ENCODE data around the gene CACNA1A. TPM values are rescaled to one million over a fixed set of nuclear protein-coding genes. Genes with fewer than 3 reads are reported as not detected.

The CACNA1A gene
- total and polyA plus RNA-seq, 2 of the 4 experiments (the other 2 are of a cell fraction): 5.9 to 15.0 TPM

DNA sequence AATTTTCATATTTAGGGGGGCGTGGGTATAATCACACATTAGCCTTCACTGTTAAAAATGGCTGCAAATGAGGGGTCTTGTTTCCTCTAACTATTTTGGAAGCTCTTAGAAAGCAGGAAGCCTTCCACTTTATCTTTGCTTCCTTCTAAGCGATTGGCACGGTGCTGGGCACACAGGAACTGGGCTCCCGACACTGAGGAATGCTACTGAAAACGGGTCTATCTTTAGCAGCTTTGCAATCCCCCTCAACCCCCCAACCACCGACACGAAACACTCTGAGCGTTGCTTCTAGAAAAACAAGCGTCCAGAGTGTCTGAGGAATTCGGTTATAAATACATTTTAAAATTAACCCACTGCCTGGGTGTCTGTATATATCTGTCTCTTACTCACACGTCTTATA, 143.6 kb downstream of the CACNA1A start:
- Histone ChIP-seq H2BK120ac (ENCODE audit: low read depth, low read length) (no peak overlapping the region), H3K4me2 (ENCODE audit: low read depth, low read length) (no peak overlapping the region), H3K18ac (ENCODE audit: low read depth, low read length) (no peak overlapping the region), H2BK15ac (ENCODE audit: low read depth, low read length) (no peak overlapping the region), H3K4ac (ENCODE audit: low read depth, low read length) (no peak overlapping the region), H2BK20ac (ENCODE audit: low read depth, low read length) (no peak overlapping the region), H2AK9ac (replicated peaks; ENCODE audit: low read depth, low read length, poor library complexity) (no peak overlapping the region), H3K9me1 (ENCODE audit: insufficient read depth, low read length) (no peaks in the 10 kb centered on the region), H3K56ac (ENCODE audit: extremely low read depth, insufficient read depth, low read length) (no peak overlapping the region), H4K8ac (ENCODE audit: low read depth in 2 of 2, low read length in 2 of 2) (no peak overlapping the region), H3K79me1 (ENCODE audit: low read depth in 1 of 2, low read length in 2 of 2) (no peaks in the 10 kb centered on the region), H4K20me1 (ENCODE audit: insufficient read depth, low read length) (no peaks in the 10 kb centered on the region), H3K9me3 (ENCODE audit: control insufficient read depth, insufficient read depth, low read length) (peaks cover 5% of the 10 kb centered on the region), H3K4me1 (ENCODE audit: control insufficient read depth, insufficient read depth, low read length) (no peaks in the 10 kb centered on the region), H3K4me3 (ENCODE audit: insufficient read depth, low read depth, low read length) (no peak overlapping the region), H3K23ac (ENCODE audit: low read depth, low read length) (no peak overlapping the region), H4K91ac (ENCODE audit: insufficient read depth, low read depth, low read length) (no peak overlapping the region), H3K14ac (replicated peaks; ENCODE audit: low read depth, low read length) (no peak overlapping the region), H3K9ac (ENCODE audit: low read depth, low read length) (no peak overlapping the region), H3K36me3 (ENCODE audit: control insufficient read depth, insufficient read depth, low read length) (peaks cover 5% of the 10 kb centered on the region; the same call in 1 of the 2 replicates), H4K5ac (ENCODE audit: low read depth, low read length) (no peak overlapping the region), H3K27ac (ENCODE audit: insufficient read depth, low read length) (no peak overlapping the region), H2BK5ac (ENCODE audit: low read depth, low read length, poor library complexity, severe bottlenecking) (no peak overlapping the region), H2AFZ (replicated peaks; ENCODE audit: low read length, poor library complexity) (no peak overlapping the region), H3K27me3 (ENCODE audit: control insufficient read depth, insufficient read depth, low read length) (no peaks in the 10 kb centered on the region; the same call in 1 of the 2 replicates), H2AK5ac (ENCODE audit: low read depth, low read length) (no peak overlapping the region)
- ChIA-PET CTCF (no interaction called here), POLR2A (ENCODE audit: unreplicated experiment) (no interaction called here)
- dilution Hi-C loops (cut with HindIII; ENCODE audit: low sequenced_read_pairs, unreplicated experiment) (no loop called here), in situ Hi-C loops (cut with MboI; ENCODE audit: low sequenced_read_pairs) (no loop called here), intact Hi-C loops (cut with micrococcal nuclease) (no loop called here)
- no TSS peak for BruUV-seq (replicated peaks)
- no peak for TF ChIP-seq RAD21 (IDR thresholded peaks at IDR 0.05; ENCODE audit: low read length)
- no peak for TF ChIP-seq SMC3 (IDR thresholded peaks at IDR 0.05; ENCODE audit: low read depth, low read length)
- TF ChIP-seq MXI1 (IDR thresholded peaks at IDR 0.05; ENCODE audit: borderline replicate concordance, low read depth, low read length): no peak
- no peak for TF ChIP-seq POLR2A (IDR thresholded peaks at IDR 0.05; ENCODE audit: low read depth, low read length)
- TF ChIP-seq BHLHE40 (IDR thresholded peaks at IDR 0.05; ENCODE audit: low read depth, low read length): no peak
- TF ChIP-seq MAZ (IDR thresholded peaks at IDR 0.05; ENCODE audit: borderline replicate concordance, low read depth, low read length): no peak
- TF ChIP-seq, protein P1, sequence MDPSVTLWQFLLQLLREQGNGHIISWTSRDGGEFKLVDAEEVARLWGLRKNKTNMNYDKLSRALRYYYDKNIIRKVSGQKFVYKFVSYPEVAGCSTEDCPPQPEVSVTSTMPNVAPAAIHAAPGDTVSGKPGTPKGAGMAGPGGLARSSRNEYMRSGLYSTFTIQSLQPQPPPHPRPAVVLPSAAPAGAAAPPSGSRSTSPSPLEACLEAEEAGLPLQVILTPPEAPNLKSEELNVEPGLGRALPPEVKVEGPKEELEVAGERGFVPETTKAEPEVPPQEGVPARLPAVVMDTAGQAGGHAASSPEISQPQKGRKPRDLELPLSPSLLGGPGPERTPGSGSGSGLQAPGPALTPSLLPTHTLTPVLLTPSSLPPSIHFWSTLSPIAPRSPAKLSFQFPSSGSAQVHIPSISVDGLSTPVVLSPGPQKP (IDR thresholded peaks at IDR 0.05; ENCODE audit: borderline replicate concordance, low read depth, low read length): no peak
- no peak for TF ChIP-seq CEBPB (IDR thresholded peaks at IDR 0.05; ENCODE audit: low read depth, low read length)
- no peak for TF ChIP-seq FOS (IDR thresholded peaks at IDR 0.05; ENCODE audit: low read depth, low read length)
- TF ChIP-seq, protein P2, sequence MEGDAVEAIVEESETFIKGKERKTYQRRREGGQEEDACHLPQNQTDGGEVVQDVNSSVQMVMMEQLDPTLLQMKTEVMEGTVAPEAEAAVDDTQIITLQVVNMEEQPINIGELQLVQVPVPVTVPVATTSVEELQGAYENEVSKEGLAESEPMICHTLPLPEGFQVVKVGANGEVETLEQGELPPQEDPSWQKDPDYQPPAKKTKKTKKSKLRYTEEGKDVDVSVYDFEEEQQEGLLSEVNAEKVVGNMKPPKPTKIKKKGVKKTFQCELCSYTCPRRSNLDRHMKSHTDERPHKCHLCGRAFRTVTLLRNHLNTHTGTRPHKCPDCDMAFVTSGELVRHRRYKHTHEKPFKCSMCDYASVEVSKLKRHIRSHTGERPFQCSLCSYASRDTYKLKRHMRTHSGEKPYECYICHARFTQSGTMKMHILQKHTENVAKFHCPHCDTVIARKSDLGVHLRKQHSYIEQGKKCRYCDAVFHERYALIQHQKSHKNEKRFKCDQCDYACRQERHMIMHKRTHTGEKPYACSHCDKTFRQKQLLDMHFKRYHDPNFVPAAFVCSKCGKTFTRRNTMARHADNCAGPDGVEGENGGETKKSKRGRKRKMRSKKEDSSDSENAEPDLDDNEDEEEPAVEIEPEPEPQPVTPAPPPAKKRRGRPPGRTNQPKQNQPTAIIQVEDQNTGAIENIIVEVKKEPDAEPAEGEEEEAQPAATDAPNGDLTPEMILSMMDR (conservative IDR thresholded peaks at IDR 0.05; ENCODE audit: low read depth, low read length): no peak
- TF ChIP-seq RCOR1 (IDR thresholded peaks at IDR 0.05; ENCODE audit: insufficient replicate concordance, low read length): no peak
- TF ChIP-seq CHD1 (IDR thresholded peaks at IDR 0.05; ENCODE audit: low read depth, low read length): no peak
- no peak for TF ChIP-seq MAFK (IDR thresholded peaks at IDR 0.05; ENCODE audit: low read depth, low read length)
- TF ChIP-seq NFE2L2 (IDR thresholded peaks at IDR 0.05; ENCODE audit: low read depth, low read length): no peak
- TF ChIP-seq RFX5 (IDR thresholded peaks at IDR 0.05; ENCODE audit: low read depth, low read length): no peak
- TF ChIP-seq, protein P3, sequence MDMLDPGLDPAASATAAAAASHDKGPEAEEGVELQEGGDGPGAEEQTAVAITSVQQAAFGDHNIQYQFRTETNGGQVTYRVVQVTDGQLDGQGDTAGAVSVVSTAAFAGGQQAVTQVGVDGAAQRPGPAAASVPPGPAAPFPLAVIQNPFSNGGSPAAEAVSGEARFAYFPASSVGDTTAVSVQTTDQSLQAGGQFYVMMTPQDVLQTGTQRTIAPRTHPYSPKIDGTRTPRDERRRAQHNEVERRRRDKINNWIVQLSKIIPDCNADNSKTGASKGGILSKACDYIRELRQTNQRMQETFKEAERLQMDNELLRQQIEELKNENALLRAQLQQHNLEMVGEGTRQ (IDR thresholded peaks at IDR 0.05; ENCODE audit: low read depth, low read length): no peak
- no peak for ATAC-seq (ENCODE audit: low read depth)
- DNase-seq: no peak
- 49% methylated on average over 3 of the region's 11 CpGs; no CpG with 5 or more reads in 1 of the 2 experiments for WGBS, 2 experiments (ENCODE audit: extremely low coverage in 2 of 2, insufficient read length in 1 of 2)

Measured in IMR-90 (cell line).